Common myeloid progenitor, CD34-positive (primary cell): ENCODE measurements around the gene RTN4RL1. TPM values are rescaled to one million over a fixed set of nuclear protein-coding genes. Genes with fewer than 3 reads are reported as not detected.
A peak's percentile ranks its signal among the peaks of the same experiment; 100 is the strongest.

ENCODE experiments used
- CTCF ChIA-PET: fragments of 350-600 bp; sonication (Branson Sonifier 250); formaldehyde crosslinking; loops from one replicate; lab custom pipeline; 2021; ENCODE audit warnings: antibody characterized with exemption; lab: Charles Lee
- POLR2A ChIA-PET: fragments of 350-600 bp; sonication (Branson Sonifier 250); formaldehyde crosslinking; loops from one replicate; lab custom pipeline; 2021; ENCODE audit warnings: antibody characterized with exemption; lab: Charles Lee
- DNase-seq, 3 donors: peaks; one replicate each; pipeline versions ENCODE4 v3.0.0 to v3.0.0-alpha.2; 2013
- H3K27ac ChIP-seq, 2 experiments: 1 replicate in 1 of 2; 2 replicates in 1 of 2; pipeline ENCODE4 v1.7.0; 2013; ENCODE audit warnings: inconsistent platforms in 2 of 2, low read length in 2 of 2, mild to moderate bottlenecking in 2 of 2, low read depth in 1 of 2, moderate library complexity in 1 of 2; ENCODE audit not compliant: severe bottlenecking in 2 of 2, insufficient read depth in 1 of 2, poor library complexity in 1 of 2
- H3K27me3 ChIP-seq, 5 experiments: replicated peaks in 2 of 5; 1 replicate in 3 of 5; 2 replicates in 2 of 5; pipeline versions ENCODE4 v1.6.1 to v1.7.0; 2013; ENCODE audit warnings: low read length in 4 of 5, mild to moderate bottlenecking in 2 of 5, moderate library complexity in 2 of 5, inconsistent platforms in 1 of 5; ENCODE audit not compliant: insufficient read depth in 5 of 5, control insufficient read depth in 4 of 5
- H3K36me3 ChIP-seq, 4 experiments: 1 replicate in 2 of 4; 2 replicates in 2 of 4; pipeline versions ENCODE4 v1.6.1 to v1.7.0; 2013; ENCODE audit warnings: low read length in 3 of 4, control low read depth in 1 of 4, mild to moderate bottlenecking in 1 of 4; ENCODE audit not compliant: control insufficient read depth in 4 of 4, insufficient read depth in 4 of 4
- H3K4me1 ChIP-seq, 4 experiments: 1 replicate in 3 of 4; 2 replicates in 1 of 4; pipeline versions ENCODE4 v1.6.1 to v1.7.1; 2013; ENCODE audit warnings: low read length in 3 of 4, mild to moderate bottlenecking in 3 of 4, control low read depth in 1 of 4, inconsistent platforms in 1 of 4, moderate library complexity in 1 of 4; ENCODE audit not compliant: control insufficient read depth in 4 of 4, insufficient read depth in 4 of 4; ENCODE audit errors: control extremely low read depth in 1 of 4
- H3K4me3 ChIP-seq, 7 experiments: 1 replicate in 4 of 7; 2 replicates in 3 of 7; pipeline versions ENCODE4 v1.5.1 to v1.7.0; 2013; ENCODE audit warnings: mild to moderate bottlenecking in 7 of 7, low read length in 6 of 7, moderate library complexity in 6 of 7, inconsistent platforms in 2 of 7, low read depth in 2 of 7, control low read depth in 1 of 7; ENCODE audit not compliant: insufficient read depth in 4 of 7, control insufficient read depth in 1 of 7; ENCODE audit errors: extremely low read depth in 1 of 7
- H3K9me3 ChIP-seq, 5 experiments: 1 replicate in 4 of 5; 2 replicates in 1 of 5; pipeline versions ENCODE4 v1.6.1 to v1.7.1; 2013; ENCODE audit warnings: low read length in 4 of 5, mild to moderate bottlenecking in 2 of 5, inconsistent platforms in 1 of 5, low read depth in 1 of 5, moderate library complexity in 1 of 5; ENCODE audit not compliant: control insufficient read depth in 4 of 5, insufficient read depth in 2 of 5; ENCODE audit errors: control extremely low read depth in 1 of 5
- WGBS: methylation state at CpG from one replicate; pipeline ENCODE4 v1.1.5; 2013; ENCODE audit not compliant: insufficient coverage; 5-methylcytosine and 5-hydroxymethylcytosine counted together
- polyA plus RNA-seq: library from polyadenylated mRNA; unstranded; fragments of 120-200 nt; gene quantifications from one replicate; pipeline ENCODE4 v1.2.1, GENCODE V29; 2013

RTN4RL1 gene
- 0.28 TPM for polyA plus RNA-seq

GRCh38 chr17:2025220-2025621, at the start of gene RTN4RL1:
Gene RTN4RL1 (minus strand): TSS chr17:2025334. CDS start chr17:2024865, 469 bp downstream.
- WGBS, result 0% methylated on average over 36 of the region's 47 CpGs
- Histone ChIP-seq H3K4me3 (peak within 1 kb of the TSS; percentile 24 to 75 (median 54)), H3K9me3 (no peaks in the 10 kb centered on the region), H3K27me3 (peaks cover 9 to 54% (median 18%) of the 10 kb centered on the region in 5 experiments), H3K36me3 (no peaks in the 10 kb centered on the region), H3K4me1 (peaks cover 0 to 57% (median 53%) of the 10 kb centered on the region in 4 experiments), H3K27ac (no peak within 1 kb of the TSS)
- ChIA-PET CTCF (interaction anchor here (0.9 to 5.5 kb wide), 6 partner anchors 14 to 144 kb away, joined by 3 to 25 read pairs (median 4); no protein-coding TSS in a partner anchor), POLR2A (interaction anchor here (0.5 kb wide), 1 partner anchor 32 kb away, joined by 3 read pairs; no protein-coding TSS in a partner anchor)
- peak in 2 of 3 donors; percentile 73 to 74 for DNase-seq

GRCh38 chr17:2074919-2075318, 49.8 kb upstream of the RTN4RL1 start:
- H3K9me3 ChIP-seq, result no peaks in the 10 kb centered on the region
- H3K4me3 ChIP-seq, result no peak overlapping the region
- CTCF ChIA-PET, result interaction anchor here (0.8 to 3.8 kb wide), 6 partner anchors 8 to 63 kb away, joined by 3 to 23 read pairs (median 4); no protein-coding TSS in a partner anchor
- peaks cover 2 to 39% (median 20%) of the 10 kb centered on the region in 4 experiments for H3K4me1 ChIP-seq
- no peak for DNase-seq
- H3K36me3 ChIP-seq, result peaks cover 0 to 25% (median 14%) of the 10 kb centered on the region in 4 experiments
- no peaks in the 10 kb centered on the region for H3K27me3 ChIP-seq
- no peak overlapping the region for H3K27ac ChIP-seq
- POLR2A ChIA-PET, result no interaction called here
- WGBS, result 86% methylated on average over 7 of the region's 10 CpGs

- WGBS, result 88% methylated on average over 26 of the region's 31 CpGs
- ChIA-PET CTCF (interaction anchor here (1.0 to 3.2 kb wide), 7 partner anchors 11 to 173 kb away, joined by 3 to 14 read pairs (median 4); partner anchors contain the start of gene HIC1), POLR2A (no interaction called here)
- DNase-seq, result peak in 2 of 3 donors; percentile 73 to 75
- H3K9me3 ChIP-seq, result no peaks in the 10 kb centered on the region
- H3K27me3 ChIP-seq, result no peaks in the 10 kb centered on the region
- H3K27ac ChIP-seq, result no peak overlapping the region
- H3K4me1 ChIP-seq, result peaks cover 2 to 52% (median 27%) of the 10 kb centered on the region in 4 experiments
- peaks cover 0 to 20% (median 11%) of the 10 kb centered on the region in 4 experiments for H3K36me3 ChIP-seq
- H3K4me3 ChIP-seq, result no peak overlapping the region
Measured at GRCh38 chr17:2071455-2072281, 46.5 kb upstream of the RTN4RL1 start.

- CTCF ChIA-PET, result interaction anchor here (1.1 to 3.2 kb wide), 5 partner anchors 11 to 174 kb away, joined by 3 to 14 read pairs (median 3); no protein-coding TSS in a partner anchor
- Histone ChIP-seq H3K27me3 (no peaks in the 10 kb centered on the region), H3K36me3 (peaks cover 0 to 27% (median 15%) of the 10 kb centered on the region in 4 experiments), H3K4me1 (peaks cover 2 to 47% (median 22%) of the 10 kb centered on the region in 4 experiments), H3K27ac (peak overlapping the region in 1 of 2 experiments; percentile 15), H3K4me3 (no peak overlapping the region), H3K9me3 (no peaks in the 10 kb centered on the region)
- DNase-seq, result no peak
- POLR2A ChIA-PET, result no interaction called here
- WGBS, result 95% methylated on average over 5 of the region's 6 CpGs
Measured at GRCh38 chr17:2071024-2071385, 45.9 kb upstream of the RTN4RL1 start.

- no peak for DNase-seq
- Histone ChIP-seq H3K9me3 (no peaks in the 10 kb centered on the region), H3K36me3 (peaks cover 0 to 33% (median 15%) of the 10 kb centered on the region in 4 experiments), H3K4me3 (no peak overlapping the region), H3K4me1 (peaks cover under 1 to 42% (median 17%) of the 10 kb centered on the region in 4 experiments), H3K27ac (peak overlapping the region in 1 of 2 experiments; percentile 15), H3K27me3 (no peaks in the 10 kb centered on the region)
- ChIA-PET POLR2A (no interaction called here), CTCF (interaction anchor here (0.6 to 3.2 kb wide), 7 partner anchors 12 to 174 kb away, joined by 3 to 14 read pairs (median 3); no protein-coding TSS in a partner anchor)
- whole genome bisulfite sequencing, result 93% methylated on average over 10 of the region's 13 CpGs
Measured at GRCh38 chr17:2070241-2071023, 45.3 kb upstream of the RTN4RL1 start.

- CTCF ChIA-PET, result interaction anchor here (1.0 to 4.0 kb wide), 10 partner anchors 10 to 192 kb away, joined by 3 to 21 read pairs (median 4); no protein-coding TSS in a partner anchor
- Histone ChIP-seq H3K36me3 (peaks cover 0 to 51% (median 31%) of the 10 kb centered on the region in 4 experiments), H3K9me3 (no peaks in the 10 kb centered on the region), H3K4me1 (peaks cover 0 to 36% (median 16%) of the 10 kb centered on the region in 4 experiments), H3K27ac (no peak overlapping the region), H3K4me3 (no peak overlapping the region), H3K27me3 (no peaks in the 10 kb centered on the region)
- POLR2A ChIA-PET, result no interaction called here
- DNase-seq, result peak in 1 of 3 donors; percentile 26
- WGBS, result 91% methylated on average over 10 of the region's 15 CpGs
Measured at GRCh38 chr17:2068519-2069051, 43.5 kb upstream of the RTN4RL1 start.
